Kidney (tissue), 14 donors: ENCODE measurements around the gene FOXN3. TPM values are rescaled to one million over a fixed set of nuclear protein-coding genes. Genes with fewer than 3 reads are reported as not detected.

Source experiments
- DNase-seq, 5 donors: peaks; one replicate each; pipeline ENCODE4 v3.0.0-alpha.2; 2013 to 2020
- FAIRE-seq: peaks from 2 replicates; lab custom pipeline; 2012; peaks lifted over from hg19 to GRCh38; lab: Jason Lieb, UNC
- H3K27ac ChIP-seq, 2 donors: one replicate each; pipeline ENCODE4 v1.7.0; 2013; ENCODE audit warnings: low read depth in 2 of 2, low read length in 2 of 2, inconsistent platforms in 1 of 2
- H3K27me3 ChIP-seq: one replicate; pipeline ENCODE4 v1.7.1; 2013; ENCODE audit warnings: low read length, inconsistent platforms; ENCODE audit not compliant: control insufficient read depth, insufficient read depth
- H3K36me3 ChIP-seq, 3 donors: one replicate each; pipeline versions ENCODE4 v1.7.0 to v1.7.1; 2013; ENCODE audit warnings: low read length in 3 of 3, control low read depth in 1 of 3, inconsistent platforms in 1 of 3; ENCODE audit not compliant: insufficient read depth in 3 of 3, control insufficient read depth in 2 of 3
- H3K4me1 ChIP-seq, 3 donors: one replicate each; pipeline versions ENCODE4 v1.7.0 to v1.7.1; 2013; ENCODE audit warnings: low read length in 3 of 3, inconsistent platforms in 1 of 3, low read depth in 1 of 3; ENCODE audit not compliant: control insufficient read depth in 2 of 3, insufficient read depth in 2 of 3
- H3K4me3 ChIP-seq, 3 donors: one replicate each; pipeline versions ENCODE4 v1.7.0 to v1.8.1; 2013; ENCODE audit warnings: low read length in 3 of 3, control low read depth in 1 of 3, inconsistent platforms in 1 of 3
- H3K9ac ChIP-seq, 3 donors: one replicate each; pipeline versions ENCODE4 v1.7.0 to v1.7.1; 2013; ENCODE audit warnings: low read length in 3 of 3, control low read depth in 1 of 3, inconsistent platforms in 1 of 3
- H3K9me3 ChIP-seq, 3 donors: one replicate each; pipeline versions ENCODE4 v1.7.0 to v1.7.1; 2013; ENCODE audit warnings: low read length in 3 of 3, control low read depth in 1 of 3, inconsistent platforms in 1 of 3; ENCODE audit not compliant: control insufficient read depth in 2 of 3, insufficient read depth in 1 of 3
- CTCF ChIP-seq: IDR thresholded peaks from 3 replicates; pipeline ENCODE4 v1.5.1; 2012; ENCODE audit warnings: mild to moderate bottlenecking, moderate library complexity, borderline replicate concordance; ENCODE audit not compliant: insufficient read depth; ENCODE audit errors: extremely low read depth
- intact Hi-C: fragments of 100-400 bp; cut with DNase I; formaldehyde crosslinking; loops from one replicate; pipeline ENCODE4 v1.11.1; 2022
- polyA plus RNA-seq: library from polyadenylated mRNA; stranded (reverse); fragments of 350-450 nt; fragmentation: Illumina TruSeq; extraction: RNeasy Lipid Tissue Mini Kit (QIAGEN cat#74804); gene quantifications from one replicate; pipeline ENCODE4 v1.2.3, GENCODE V29; 2014; ENCODE audit warnings: low read depth, low replicate concordance; ENCODE audit not compliant: insufficient read depth
- total RNA-seq: library from RNA; stranded (reverse); fragmentation: NEBNext Ultra II Directional; extraction: Animal tissue kit (Norgen Biotek cat#: 25700); gene quantifications from one replicate; pipeline ENCODE4 v1.2.1, GENCODE V29; 2021
- donor health status: control.
- donor health status: control.
- donor health status: control.
- donor health status: control.
- donor health status: control.
- donor health status: DM: yes; HTN: yes; CAD: no.
- donor health status: Normal renal cell carcinoma (clear cell type).

The FOXN3 gene
- total and polyA plus RNA-seq, 2 donors from 2014 or later, result 6.4 to 50.1 TPM

DNA sequence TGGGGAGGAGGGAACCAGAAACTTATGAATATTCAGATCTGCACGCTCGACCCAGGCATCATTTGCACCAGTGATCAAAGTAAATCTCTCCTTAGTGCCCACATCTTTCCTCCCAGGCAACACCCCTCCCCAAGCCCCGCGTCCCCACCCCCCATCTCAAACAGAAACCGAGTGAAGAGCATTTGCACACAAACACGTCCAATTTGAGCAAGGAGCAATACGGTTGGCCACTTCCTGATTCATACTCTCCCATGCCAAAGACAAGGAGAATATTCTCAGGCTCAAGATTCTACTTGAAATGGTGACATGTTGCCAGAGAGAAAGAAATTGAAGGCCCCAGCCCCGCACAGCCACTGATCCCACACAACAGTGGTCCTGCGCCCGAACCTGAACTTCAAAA is 7.1 kb downstream of the FOXN3 start:
- Histone ChIP-seq H3K9ac (no peak overlapping the region), H3K4me3 (no peak overlapping the region), H3K4me1 (peaks cover 0 to 7% (median 3%) of the 10 kb centered on the region in 3 donors), H3K27ac (no peak overlapping the region), H3K27me3 (no peaks in the 10 kb centered on the region), H3K9me3 (no peaks in the 10 kb centered on the region), H3K36me3 (peaks cover 2 to 11% (median 4%) of the 10 kb centered on the region in 3 donors)
- DNase-seq, result no peak
- intact Hi-C loops, result no loop called here
- FAIRE-seq, result no peak
- no peak for TF ChIP-seq CTCF

DNA sequence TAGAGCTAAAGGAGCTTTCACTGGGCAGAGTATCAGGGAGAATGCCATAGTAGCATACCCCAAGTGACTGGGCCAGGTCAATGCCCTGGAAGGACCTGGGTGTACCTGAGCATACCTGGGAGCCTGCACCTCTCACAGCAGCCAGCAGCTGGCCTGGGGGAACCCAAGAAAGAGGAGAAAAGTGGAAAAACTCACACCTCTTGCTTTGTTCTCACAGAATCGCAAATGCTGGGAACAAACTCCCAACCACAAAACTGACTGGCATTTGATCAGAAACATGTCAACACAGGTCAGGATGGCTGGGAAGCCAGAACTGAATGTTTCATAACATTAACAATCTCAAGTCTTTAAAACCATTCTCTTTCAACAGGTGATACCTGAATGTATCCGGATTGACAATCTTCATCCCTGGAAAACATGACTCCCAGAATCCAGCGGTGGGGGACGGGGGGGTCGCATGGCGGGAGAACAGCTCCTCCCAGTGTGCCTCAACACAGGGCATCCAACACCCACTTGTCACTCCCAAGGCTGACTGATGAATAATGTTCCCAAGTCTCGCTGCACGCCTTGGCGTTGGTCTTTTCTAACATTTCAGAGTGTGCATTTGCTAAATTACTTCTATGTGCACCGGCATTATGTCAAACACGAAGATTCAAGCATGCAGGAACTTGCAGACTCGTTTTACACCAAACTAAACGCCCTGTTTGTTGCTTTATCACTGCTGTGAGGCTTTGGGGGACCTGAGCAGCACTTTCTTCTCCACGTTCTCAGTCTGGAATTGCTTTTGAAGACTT is 7.9 kb downstream of the FOXN3 start:
- peaks cover 2 to 11% (median 4%) of the 10 kb centered on the region in 3 donors for H3K36me3 ChIP-seq
- H3K4me3 ChIP-seq, result no peak overlapping the region
- no peak overlapping the region for H3K9ac ChIP-seq
- TF ChIP-seq CTCF, result no peak
- H3K27me3 ChIP-seq, result no peaks in the 10 kb centered on the region
- no peaks in the 10 kb centered on the region for H3K9me3 ChIP-seq
- intact Hi-C loops, result no loop called here
- DNase-seq (no peak), FAIRE-seq (no peak)
- H3K4me1 ChIP-seq, result peaks cover 0 to 6% (median 0%) of the 10 kb centered on the region in 3 donors
- no peak overlapping the region for H3K27ac ChIP-seq

GRCh38 chr14:89407856-89408255 is 9.2 kb downstream of the FOXN3 start:
- no peak for FAIRE-seq

More at GRCh38 chr14:89407856-89408255, 9.2 kb downstream of the FOXN3 start:
- no peak for DNase-seq
- Histone ChIP-seq H3K9ac (no peak overlapping the region), H3K27ac (no peak overlapping the region), H3K36me3 (peaks cover 2 to 11% (median 4%) of the 10 kb centered on the region in 3 donors), H3K4me3 (no peak overlapping the region), H3K4me1 (peaks cover 0 to 6% (median 0%) of the 10 kb centered on the region in 3 donors), H3K27me3 (no peaks in the 10 kb centered on the region), H3K9me3 (no peaks in the 10 kb centered on the region)
- intact Hi-C loops, result no loop called here
- no peak for TF ChIP-seq CTCF
